ENCODE data around the gene CCDC126.
A peak's percentile ranks its signal among the peaks of the same experiment; 100 is the strongest.

CCDC126 gene

GRCh38 chr7:23661385-23661784 lies 64.2 kb downstream of the CCDC126 start:
- DNase-seq (ENCODE audit: low spot score) = no peak
- TF ChIP-seq, protein P1, sequence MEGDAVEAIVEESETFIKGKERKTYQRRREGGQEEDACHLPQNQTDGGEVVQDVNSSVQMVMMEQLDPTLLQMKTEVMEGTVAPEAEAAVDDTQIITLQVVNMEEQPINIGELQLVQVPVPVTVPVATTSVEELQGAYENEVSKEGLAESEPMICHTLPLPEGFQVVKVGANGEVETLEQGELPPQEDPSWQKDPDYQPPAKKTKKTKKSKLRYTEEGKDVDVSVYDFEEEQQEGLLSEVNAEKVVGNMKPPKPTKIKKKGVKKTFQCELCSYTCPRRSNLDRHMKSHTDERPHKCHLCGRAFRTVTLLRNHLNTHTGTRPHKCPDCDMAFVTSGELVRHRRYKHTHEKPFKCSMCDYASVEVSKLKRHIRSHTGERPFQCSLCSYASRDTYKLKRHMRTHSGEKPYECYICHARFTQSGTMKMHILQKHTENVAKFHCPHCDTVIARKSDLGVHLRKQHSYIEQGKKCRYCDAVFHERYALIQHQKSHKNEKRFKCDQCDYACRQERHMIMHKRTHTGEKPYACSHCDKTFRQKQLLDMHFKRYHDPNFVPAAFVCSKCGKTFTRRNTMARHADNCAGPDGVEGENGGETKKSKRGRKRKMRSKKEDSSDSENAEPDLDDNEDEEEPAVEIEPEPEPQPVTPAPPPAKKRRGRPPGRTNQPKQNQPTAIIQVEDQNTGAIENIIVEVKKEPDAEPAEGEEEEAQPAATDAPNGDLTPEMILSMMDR (IDR thresholded peaks at IDR 0.05; ENCODE audit: extremely low read depth, missing control alignments) = no peak

GRCh38 chr7:23662124-23662983 lies 65.2 kb downstream of the CCDC126 start:
- no peak for DNase-seq (ENCODE audit: low spot score)
- TF ChIP-seq, protein P1 (IDR thresholded peaks at IDR 0.05; ENCODE audit: extremely low read depth, missing control alignments) = no peak

- no peak for DNase-seq (ENCODE audit: low spot score)
- TF ChIP-seq, protein P1 (IDR thresholded peaks at IDR 0.05; ENCODE audit: extremely low read depth, missing control alignments) = no peak
Observed at GRCh38 chr7:23662984-23663313, 65.8 kb downstream of the CCDC126 start.

DNA sequence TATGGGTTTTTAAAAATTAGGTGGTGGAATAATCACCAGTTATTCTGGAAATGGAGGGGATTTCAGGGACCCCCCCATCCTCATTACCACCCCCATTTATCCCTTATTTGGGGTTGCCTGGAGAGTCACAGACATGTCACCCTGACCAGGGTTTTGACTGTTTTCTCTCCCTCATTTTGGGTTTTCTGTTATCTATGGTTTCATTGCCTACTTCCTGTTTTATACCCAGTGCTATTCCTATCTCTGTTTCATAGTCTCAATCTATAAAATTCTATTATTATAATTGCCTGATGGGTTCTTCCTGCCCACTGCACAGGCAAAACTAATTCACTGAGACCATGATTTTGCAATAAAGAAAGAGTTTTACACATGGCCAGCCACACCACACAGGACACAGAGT lies 66.9 kb downstream of the CCDC126 start:
- TF ChIP-seq, protein P1 (IDR thresholded peaks at IDR 0.05; ENCODE audit: extremely low read depth, missing control alignments) = no peak
- no peak for DNase-seq (ENCODE audit: low spot score)

DNA sequence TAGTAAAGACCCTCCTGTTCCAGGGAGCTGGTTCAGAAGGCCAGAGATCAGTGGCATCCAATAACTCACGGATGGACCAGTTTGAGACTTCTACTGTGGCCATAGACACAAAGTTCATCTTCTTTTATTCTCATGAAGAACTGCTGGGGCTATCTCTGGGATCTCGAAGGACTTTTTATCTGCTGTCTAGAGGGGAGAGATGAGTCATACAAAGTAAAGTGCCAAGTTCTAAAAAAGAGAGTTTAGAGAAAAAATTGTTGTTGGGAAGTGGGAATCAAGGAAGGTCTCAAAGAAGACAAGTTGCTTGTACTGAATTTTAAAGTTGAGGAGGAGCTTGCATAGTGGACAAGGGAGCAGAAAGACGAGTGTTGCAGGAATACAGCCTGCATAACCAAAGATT lies 74.9 kb downstream of the CCDC126 start:
- TF ChIP-seq, protein P1 (IDR thresholded peaks at IDR 0.05; ENCODE audit: extremely low read depth, missing control alignments) = no peak
- no peak for DNase-seq (ENCODE audit: low spot score)

DNA sequence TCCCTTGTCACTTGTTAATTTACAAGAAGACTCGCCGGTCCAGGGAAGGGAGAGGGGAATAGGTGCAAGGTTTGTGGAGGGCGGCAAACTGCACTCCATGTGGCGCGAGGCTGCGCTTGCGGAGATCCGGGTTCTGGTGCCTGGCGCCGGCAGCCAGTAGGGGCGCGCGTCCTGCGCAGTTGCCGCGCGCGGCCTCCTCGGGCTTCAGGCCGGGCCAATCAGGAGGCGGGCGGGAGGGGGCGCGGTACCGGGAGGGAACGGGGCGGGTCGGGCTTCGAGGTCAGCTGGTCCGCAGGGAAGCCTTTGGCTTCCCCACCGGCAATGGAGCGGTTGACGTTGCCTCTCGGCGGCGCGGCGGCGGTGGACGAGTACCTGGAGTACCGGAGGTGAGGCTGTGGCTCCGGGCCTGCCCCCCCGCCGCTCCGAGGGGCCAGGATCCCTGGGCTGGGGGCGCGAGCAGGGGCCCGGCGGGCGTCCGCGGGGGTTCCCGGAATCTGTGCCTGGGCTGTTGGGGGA lies 82.8 kb downstream of the CCDC126 start, which contains the start of gene FAM221A:
TSS of gene FAM221A (plus strand) at position 302 of the 516 bp plus-strand sequence. CDS start at position 322, 20 bp downstream.
- peak; percentile 88 for DNase-seq (ENCODE audit: low spot score)
- TF ChIP-seq, protein P1 (IDR thresholded peaks at IDR 0.05; ENCODE audit: extremely low read depth, missing control alignments) = peak; percentile 65
